ENCODE data around the gene LRRIQ4.

Gene LRRIQ4

GRCh38 chr3:169886671-169887070 lies 74.0 kb downstream of the LRRIQ4 start:
- no peak overlapping the region for H3K4me3 ChIP-seq (ENCODE audit: low read depth, low read length)
- no peak for TF ChIP-seq CTCF (IDR thresholded peaks at IDR 0.05; ENCODE audit: borderline replicate concordance, insufficient read depth, low read depth, low read length)
